Esophagus (tissue), 2 donors: ENCODE data around the gene PRKAA2. TPM values are rescaled to one million over a fixed set of nuclear protein-coding genes. Genes with fewer than 3 reads are reported as not detected.
A peak's percentile ranks its signal among the peaks of the same experiment; 100 is the strongest.

Experiments used
- H3K27ac ChIP-seq, 2 donors: one replicate each; pipeline ENCODE4 v1.5.1; 2013; ENCODE audit warnings: low read depth in 2 of 2, mild to moderate bottlenecking in 2 of 2, inconsistent platforms in 1 of 2, low read length in 1 of 2, moderate library complexity in 1 of 2
- H3K27me3 ChIP-seq, 2 donors: one replicate each; pipeline ENCODE4 v1.6.1; 2013; ENCODE audit warnings: low read length in 2 of 2, control low read depth in 1 of 2, mild to moderate bottlenecking in 1 of 2; ENCODE audit not compliant: insufficient read depth in 2 of 2, control insufficient read depth in 1 of 2
- H3K36me3 ChIP-seq, 2 donors: one replicate each; pipeline ENCODE4 v1.6.1; 2013; ENCODE audit warnings: low read length in 1 of 2; ENCODE audit not compliant: control insufficient read depth in 2 of 2, insufficient read depth in 2 of 2
- H3K4me1 ChIP-seq, 2 donors: one replicate each; pipeline ENCODE4 v1.6.1; 2013; ENCODE audit warnings: low read length in 1 of 2; ENCODE audit not compliant: control insufficient read depth in 2 of 2, insufficient read depth in 2 of 2
- H3K4me3 ChIP-seq, 2 donors: one replicate each; pipeline ENCODE4 v1.5.1; 2013; ENCODE audit warnings: low read length in 2 of 2, mild to moderate bottlenecking in 2 of 2, low read depth in 1 of 2, moderate library complexity in 1 of 2
- H3K9me3 ChIP-seq, 2 donors: one replicate each; pipeline ENCODE4 v1.6.1; 2013; ENCODE audit warnings: mild to moderate bottlenecking in 2 of 2, low read depth in 1 of 2, low read length in 1 of 2, moderate library complexity in 1 of 2; ENCODE audit not compliant: control insufficient read depth in 2 of 2, insufficient read depth in 1 of 2
- WGBS, 2 donors: extraction: QIAGEN DNeasy Blood & Tissue Kit; methylation state at CpG; one replicate each; pipeline ENCODE4 v1.1.7; 2013; 5-methylcytosine and 5-hydroxymethylcytosine counted together
- polyA plus RNA-seq, 2 donors: library from polyadenylated mRNA; stranded (reverse); fragments of 200-250 nt; gene quantifications; one replicate each; pipeline ENCODE4 v1.2.3, GENCODE V29; 2013
- donor health status: healthy with polysubstance abuse.
- donor health status: Bipolar disorder and iron deficiency.

PRKAA2 gene
- polyA plus RNA-seq, 2 donors, result 0.98 to 1.2 TPM

DNA sequence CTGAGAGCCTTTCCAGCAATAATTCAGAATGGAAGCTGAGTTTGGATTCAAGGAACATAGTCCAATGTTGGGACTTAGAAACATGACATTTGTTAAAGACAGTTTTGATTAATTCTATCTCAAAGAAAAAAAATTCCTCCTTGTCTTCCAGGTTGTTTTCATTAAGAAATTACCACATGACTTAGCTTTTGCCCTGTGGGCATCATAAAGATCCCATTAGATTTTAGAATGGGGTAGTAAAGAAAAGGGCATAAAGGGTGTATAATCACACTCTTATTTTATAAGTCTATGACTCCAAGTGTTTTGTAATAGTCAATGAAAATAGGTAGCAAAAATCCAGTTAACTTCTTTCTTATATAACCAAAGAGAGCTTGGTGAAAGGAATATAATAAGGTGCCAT, 14.3 kb upstream of the PRKAA2 start:
- no peaks in the 10 kb centered on the region for H3K27me3 ChIP-seq
- no peaks in the 10 kb centered on the region for H3K36me3 ChIP-seq
- no peaks in the 10 kb centered on the region for H3K4me1 ChIP-seq
- H3K9me3 ChIP-seq, result no peaks in the 10 kb centered on the region
- no peak overlapping the region for H3K27ac ChIP-seq
- no peak overlapping the region for H3K4me3 ChIP-seq

DNA sequence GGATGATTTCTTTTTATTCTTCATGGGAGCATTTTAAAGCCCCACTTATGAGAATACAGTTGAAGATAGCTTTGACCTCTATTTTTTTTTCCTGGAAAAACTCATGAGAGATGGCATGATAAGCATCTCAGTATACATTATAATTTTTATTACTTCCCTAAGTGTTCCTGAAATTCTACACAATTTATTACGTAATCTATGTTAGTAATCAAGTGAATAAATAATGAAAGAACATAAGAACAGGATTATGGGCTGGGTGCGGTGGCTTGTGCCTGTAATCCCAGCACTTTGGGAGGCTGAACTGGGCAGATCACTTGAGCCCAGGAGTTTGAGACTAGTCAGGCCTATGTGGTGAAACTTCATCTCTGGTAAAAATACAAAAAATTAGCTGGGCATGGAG, 13.2 kb upstream of the PRKAA2 start:
- H3K27ac ChIP-seq, result no peak overlapping the region
- no peaks in the 10 kb centered on the region for H3K4me1 ChIP-seq
- no peak overlapping the region for H3K4me3 ChIP-seq
- no peaks in the 10 kb centered on the region for H3K9me3 ChIP-seq
- no peaks in the 10 kb centered on the region for H3K27me3 ChIP-seq
- 65 to 80% methylated on average over 2 of the region's 2 CpGs for WGBS, 2 donors
- H3K36me3 ChIP-seq, result no peaks in the 10 kb centered on the region

DNA sequence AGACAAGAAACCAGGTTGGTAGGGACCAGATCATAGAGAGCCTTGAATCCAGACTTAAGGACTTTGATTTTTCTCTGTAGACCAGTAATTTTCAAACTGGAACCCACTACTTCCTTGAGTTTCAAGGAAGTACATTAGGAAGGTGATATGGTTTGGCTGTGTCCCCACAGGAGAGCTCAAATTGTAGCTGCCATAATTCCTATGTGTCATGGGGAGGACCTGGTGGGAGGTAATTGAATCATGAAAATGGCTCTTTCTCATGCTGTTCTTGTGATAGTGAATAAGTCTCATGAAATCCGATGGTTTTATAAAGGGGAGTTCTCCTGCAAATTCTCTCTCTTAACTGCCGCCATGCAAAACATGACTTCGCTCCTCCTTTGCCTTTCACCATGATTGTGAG, 10.1 kb upstream of the PRKAA2 start:
- Histone ChIP-seq H3K27me3 (no peaks in the 10 kb centered on the region), H3K4me3 (no peak overlapping the region), H3K4me1 (no peaks in the 10 kb centered on the region), H3K36me3 (no peaks in the 10 kb centered on the region), H3K27ac (no peak overlapping the region), H3K9me3 (no peaks in the 10 kb centered on the region)
- 92 to 97% methylated on average over 3 of the region's 3 CpGs for WGBS, 2 donors

DNA sequence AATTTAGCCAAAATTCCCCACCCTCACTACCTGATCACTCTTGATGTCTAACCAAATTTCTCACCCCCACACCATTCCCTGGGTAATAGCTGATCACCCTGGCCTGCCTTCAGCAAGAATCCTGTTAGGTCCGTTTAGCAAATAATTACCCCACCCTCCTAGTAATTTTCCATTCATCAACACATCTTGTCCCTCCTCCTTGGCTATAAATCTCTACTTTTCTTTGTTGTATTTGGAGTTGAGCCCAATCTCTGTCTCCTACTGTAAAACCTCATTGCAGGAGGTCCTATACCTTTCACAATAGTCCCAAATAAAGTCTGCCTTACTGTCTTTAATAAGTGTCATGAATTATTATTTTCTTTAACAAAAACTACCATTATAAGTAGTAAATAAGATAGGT, 6.9 kb upstream of the PRKAA2 start:
- no peaks in the 10 kb centered on the region for H3K36me3 ChIP-seq
- WGBS, 2 donors, result 15 to 21% methylated on average over 1 of the region's 1 CpG
- H3K9me3 ChIP-seq, result no peaks in the 10 kb centered on the region
- H3K27me3 ChIP-seq, result no peaks in the 10 kb centered on the region
- H3K4me1 ChIP-seq, result no peaks in the 10 kb centered on the region
- H3K4me3 ChIP-seq, result no peak overlapping the region
- H3K27ac ChIP-seq, result no peak overlapping the region

DNA sequence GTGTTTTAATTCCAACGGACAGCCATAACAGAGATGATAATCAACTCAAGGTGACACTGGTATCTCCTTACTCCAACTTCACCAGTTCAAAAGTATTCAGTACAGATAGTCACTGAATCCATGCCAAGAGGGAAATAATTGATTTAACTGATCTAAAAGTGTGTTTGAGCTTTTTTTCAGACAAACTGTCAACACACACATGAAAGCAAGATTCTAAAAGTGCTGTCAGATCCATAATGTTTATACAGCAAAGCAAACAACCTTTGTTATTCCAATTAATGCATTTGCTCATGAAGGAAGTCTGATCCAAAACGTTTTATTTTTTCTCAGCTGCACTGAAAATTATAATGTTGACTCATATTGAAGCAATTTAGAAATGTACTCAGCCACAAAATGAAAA, 5.9 kb upstream of the PRKAA2 start:
- Histone ChIP-seq H3K36me3 (no peaks in the 10 kb centered on the region), H3K27ac (no peak overlapping the region)
- 22 to 24% methylated on average over 2 of the region's 2 CpGs for WGBS, 2 donors

DNA sequence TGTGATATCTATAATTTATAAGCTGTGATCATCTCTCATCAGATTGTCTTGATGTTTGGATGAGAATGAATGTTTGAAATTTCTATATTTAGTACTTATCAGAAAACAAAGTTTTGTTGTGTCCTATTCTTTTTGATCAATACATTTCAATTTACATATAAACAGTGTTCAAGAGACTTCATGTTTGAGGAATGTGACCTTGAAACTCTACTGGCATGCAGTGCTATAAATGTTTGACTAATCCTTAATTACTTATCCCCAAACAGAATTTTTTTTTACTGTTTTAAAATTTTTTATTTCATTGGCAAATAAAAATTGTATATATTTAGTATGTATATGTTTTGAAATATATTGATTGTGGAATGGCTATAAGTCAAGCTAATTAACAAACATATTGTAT, 1.5 kb upstream of the PRKAA2 start:
- no peaks in the 10 kb centered on the region for H3K36me3 ChIP-seq
- no peaks in the 10 kb centered on the region for H3K27me3 ChIP-seq
- no peaks in the 10 kb centered on the region for H3K9me3 ChIP-seq
- no peak overlapping the region for H3K4me3 ChIP-seq
- no peaks in the 10 kb centered on the region for H3K4me1 ChIP-seq
- no peak overlapping the region for H3K27ac ChIP-seq

More for the DNA sequence above, 5.9 kb upstream of the PRKAA2 start:
- Histone ChIP-seq H3K4me1 (no peaks in the 10 kb centered on the region), H3K9me3 (no peaks in the 10 kb centered on the region), H3K27me3 (no peaks in the 10 kb centered on the region), H3K4me3 (no peak overlapping the region)

DNA sequence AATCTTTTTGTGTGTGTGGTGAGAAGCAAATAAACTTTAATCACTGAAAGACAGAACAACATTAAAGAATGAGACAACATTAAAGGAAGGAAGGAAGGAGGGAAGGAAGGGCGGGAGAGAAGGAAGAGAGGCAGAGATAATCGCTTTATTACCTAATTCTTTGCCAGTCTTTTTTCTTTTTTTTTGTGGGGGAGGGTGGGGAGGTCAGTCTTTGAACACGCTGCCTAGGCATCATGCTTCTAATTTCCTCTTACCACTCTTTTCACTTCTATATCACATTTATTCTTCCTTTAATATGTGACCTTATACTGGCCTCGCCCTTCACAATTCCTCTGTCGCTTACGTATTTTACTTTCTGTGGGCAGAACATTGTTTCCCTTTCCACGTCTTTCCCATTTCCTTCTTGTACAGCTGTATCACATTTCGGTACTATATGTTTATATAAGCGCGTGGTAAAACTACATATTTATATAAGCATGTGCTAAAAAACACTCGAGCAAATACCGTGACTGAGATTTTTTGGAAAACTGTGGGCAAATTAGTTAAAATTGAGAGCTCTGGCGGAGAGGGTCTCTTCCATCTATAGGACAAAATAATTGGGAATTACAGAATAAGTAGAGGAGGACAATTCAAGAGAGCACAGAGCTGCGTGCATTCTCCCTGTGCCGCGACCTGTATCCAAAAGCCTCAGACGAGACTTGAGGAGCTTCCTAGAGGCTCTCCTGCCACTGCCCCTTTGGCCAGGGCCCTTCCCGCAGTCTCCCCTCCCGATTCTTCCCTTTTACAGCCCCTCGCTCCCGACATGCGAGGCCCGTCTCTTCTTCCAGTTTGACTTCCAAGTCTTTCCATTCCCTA, 823 bp upstream of the PRKAA2 start:
- Histone ChIP-seq H3K4me1 (no peaks in the 10 kb centered on the region), H3K4me3 (peak overlapping the region; percentile 67 to 76), H3K9me3 (no peaks in the 10 kb centered on the region), H3K27ac (peak overlapping the region in 1 of 2 donors; percentile 74), H3K27me3 (no peaks in the 10 kb centered on the region), H3K36me3 (no peaks in the 10 kb centered on the region)
- 14 to 15% methylated on average over 23 of the region's 23 CpGs for WGBS, 2 donors

DNA sequence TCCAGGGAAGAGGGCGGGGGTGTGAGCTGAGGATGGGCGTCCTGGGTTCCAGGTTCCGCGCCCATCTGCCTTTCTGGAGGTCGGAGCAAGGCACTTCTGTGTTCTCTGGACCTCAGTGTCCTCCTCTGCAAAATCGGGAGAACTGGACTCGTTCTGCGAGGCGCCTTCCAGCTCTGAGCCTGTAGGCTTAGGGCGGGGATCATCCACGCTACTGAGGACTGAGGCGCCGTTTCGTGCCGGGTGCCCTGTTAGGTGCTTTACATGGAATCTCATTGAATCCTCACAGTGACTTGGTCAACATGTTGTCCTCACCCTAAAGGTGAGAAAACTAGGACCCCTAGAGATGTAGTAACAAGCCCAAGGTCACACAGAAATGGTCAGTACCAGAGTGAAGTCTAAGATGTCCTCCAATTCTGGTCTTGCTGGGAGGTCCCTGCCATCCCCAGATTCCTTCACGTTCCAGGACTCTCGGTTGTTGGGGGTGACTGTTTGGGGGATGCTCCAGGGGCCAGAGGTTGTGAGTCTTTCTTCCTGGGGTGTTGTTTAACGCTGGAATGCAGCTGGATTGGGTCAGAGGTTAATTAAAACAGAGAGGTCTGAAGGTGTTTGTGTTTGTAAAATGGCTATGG, 677 bp downstream of the PRKAA2 start:
- peak overlapping the region; percentile 70 to 74 for H3K27ac ChIP-seq
- no peaks in the 10 kb centered on the region for H3K36me3 ChIP-seq
- no peaks in the 10 kb centered on the region for H3K4me1 ChIP-seq
- H3K27me3 ChIP-seq, result no peaks in the 10 kb centered on the region
- no peaks in the 10 kb centered on the region for H3K9me3 ChIP-seq
- WGBS, 2 donors, result 7 to 11% methylated on average over 16 to 18 of the region's 18 CpGs
- peak overlapping the region; percentile 67 to 76 for H3K4me3 ChIP-seq

DNA sequence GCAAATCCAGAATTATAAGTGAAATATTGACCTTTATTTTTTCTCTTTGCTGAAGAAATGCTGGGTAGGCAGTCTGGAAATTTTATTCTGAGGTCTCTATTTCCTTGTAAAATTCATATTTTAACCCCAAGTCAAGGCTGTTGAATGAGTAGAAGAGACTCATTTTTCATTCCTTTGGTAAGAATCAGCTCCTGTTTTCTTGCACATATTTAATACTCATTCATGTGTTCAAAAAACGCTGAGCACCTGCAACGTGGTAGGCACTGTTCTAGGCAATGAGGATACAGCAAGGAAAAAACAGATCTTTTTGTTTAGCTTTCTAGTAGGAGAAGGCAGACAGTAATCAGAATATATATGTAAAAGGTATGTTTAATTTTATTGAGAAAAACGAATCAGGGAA, 1.5 kb downstream of the PRKAA2 start:
- Histone ChIP-seq H3K27ac (no peak overlapping the region), H3K36me3 (no peaks in the 10 kb centered on the region), H3K27me3 (no peaks in the 10 kb centered on the region), H3K9me3 (no peaks in the 10 kb centered on the region), H3K4me3 (no peak overlapping the region), H3K4me1 (no peaks in the 10 kb centered on the region)
- 33 to 42% methylated on average over 3 of the region's 3 CpGs for WGBS, 2 donors

DNA sequence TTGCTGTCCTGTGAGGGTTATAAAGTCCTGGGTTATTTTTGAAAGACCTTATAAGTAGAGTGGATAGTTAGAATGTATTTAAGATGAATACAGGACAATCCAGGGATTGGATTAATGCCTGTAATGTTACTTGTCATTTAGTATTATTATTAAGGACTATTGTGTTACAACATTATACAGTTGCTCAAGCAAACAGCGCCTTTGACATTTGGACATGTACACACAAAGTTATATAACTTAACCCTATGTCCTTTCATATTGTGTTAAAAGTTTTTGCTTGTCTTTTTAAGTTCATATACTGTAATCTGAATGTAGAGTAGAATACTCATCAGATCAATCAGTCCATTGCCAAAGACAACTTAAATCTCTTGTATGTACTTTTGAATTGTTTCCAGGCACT, 2.0 kb downstream of the PRKAA2 start:
- WGBS, 2 donors, result 60 to 64% methylated on average over 1 of the region's 1 CpG
- no peaks in the 10 kb centered on the region for H3K4me1 ChIP-seq
- H3K4me3 ChIP-seq, result no peak overlapping the region
- no peaks in the 10 kb centered on the region for H3K9me3 ChIP-seq
- no peak overlapping the region for H3K27ac ChIP-seq
- H3K36me3 ChIP-seq, result no peaks in the 10 kb centered on the region
- H3K27me3 ChIP-seq, result no peaks in the 10 kb centered on the region
